Measurements from ENCODE around the gene BHLHE23. TPM values are rescaled to one million over a fixed set of nuclear protein-coding genes. Genes with fewer than 3 reads are reported as not detected.

Gene BHLHE23
- total RNA-seq, 1 experiment from 2014 or later: not detected

DNA sequence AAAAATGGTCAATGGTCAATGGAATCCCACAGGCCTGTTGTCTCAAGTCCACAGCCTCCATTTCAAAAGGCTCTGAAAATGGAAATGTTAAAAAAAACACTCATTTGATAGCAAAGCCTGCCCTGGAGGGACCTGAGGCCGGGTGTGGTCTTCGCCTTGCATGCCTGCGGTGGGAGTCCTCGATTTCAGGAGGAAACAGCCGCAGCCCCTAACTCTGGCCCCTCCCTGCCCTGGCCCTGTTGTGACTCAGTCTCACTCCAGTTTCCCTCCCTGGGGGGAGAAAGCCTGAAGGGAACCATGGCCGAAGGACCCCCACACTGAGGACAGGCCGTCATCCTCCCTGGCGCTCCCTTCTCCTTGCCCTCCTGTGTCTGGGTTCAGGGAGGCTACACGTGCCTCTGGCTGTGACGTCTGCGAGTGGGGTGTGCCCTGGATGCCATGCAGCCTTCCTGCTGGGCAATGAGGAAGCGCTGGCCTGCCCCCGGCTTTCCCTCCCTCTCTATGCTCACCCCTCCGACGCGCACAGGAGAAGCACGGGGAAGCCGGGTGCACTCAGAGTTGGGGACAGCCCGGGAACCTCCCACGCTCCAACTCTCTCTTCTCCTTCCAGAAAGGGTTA, 9.2 kb downstream of the BHLHE23 start:
- Histone ChIP-seq H3K9me3 (ENCODE audit: control insufficient read depth in 1 of 2, insufficient read depth in 1 of 2, low read depth in 1 of 2, low read length in 2 of 2) (no peaks in the 10 kb centered on the region), H3K4me1 (ENCODE audit: control insufficient read depth in 1 of 2, insufficient read depth in 2 of 2, low read length in 2 of 2) (no peaks in the 10 kb centered on the region), H3K36me3 (ENCODE audit: control insufficient read depth in 1 of 2, insufficient read depth in 2 of 2, low read length in 2 of 2) (no peaks in the 10 kb centered on the region), H3K27me3 (ENCODE audit: insufficient read depth, low read length) (no peaks in the 10 kb centered on the region), H3K9ac (ENCODE audit: low read length) (no peak overlapping the region), H2AFZ (ENCODE audit: low read depth, low read length, poor library complexity, severe bottlenecking) (no peak overlapping the region), H3K27ac (ENCODE audit: low read depth, low read length) (no peak overlapping the region), H3K4me3 (replicated peaks in 1 of 2; ENCODE audit: low read depth in 1 of 2, low read length in 2 of 2) (no peak overlapping the region), H4K20me1 (ENCODE audit: insufficient read depth) (no peaks in the 10 kb centered on the region), H3K4me2 (ENCODE audit: low read length) (no peak overlapping the region), H3K79me2 (ENCODE audit: insufficient read depth, low read length) (no peaks in the 10 kb centered on the region), H3K9me2 (ENCODE audit: insufficient read depth) (no peaks in the 10 kb centered on the region)
- no TSS peak for BruUV-seq (replicated peaks)
- ChIA-PET POLR2A (no interaction called here), CTCF (no interaction called here), RAD21 (ENCODE audit: low non-redundant PET in 1 of 2, low total read pairs in 2 of 2, uncharacterized antibody in 2 of 2, unreplicated experiment in 2 of 2) (no interaction called here)
- no peak for TF ChIP-seq MAX (IDR thresholded peaks at IDR 0.05)
- TF ChIP-seq, protein P1, sequence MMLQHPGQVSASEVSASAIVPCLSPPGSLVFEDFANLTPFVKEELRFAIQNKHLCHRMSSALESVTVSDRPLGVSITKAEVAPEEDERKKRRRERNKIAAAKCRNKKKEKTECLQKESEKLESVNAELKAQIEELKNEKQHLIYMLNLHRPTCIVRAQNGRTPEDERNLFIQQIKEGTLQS (IDR thresholded peaks at IDR 0.05): no peak
- TF ChIP-seq SP1 (IDR thresholded peaks at IDR 0.05; ENCODE audit: low read depth): no peak
- TF ChIP-seq YY1 (IDR thresholded peaks at IDR 0.05; ENCODE audit: extremely low read depth, insufficient replicate concordance, low read depth, low read length): no peak
- TF ChIP-seq RAD21 (IDR thresholded peaks at IDR 0.05; ENCODE audit: low read depth): no peak
- TF ChIP-seq ELF1 (IDR thresholded peaks at IDR 0.05; ENCODE audit: borderline replicate concordance, low read depth): no peak
- no peak for DNase-seq (ENCODE audit: low read depth, low spot score)
- intact Hi-C loops (cut with micrococcal nuclease): no loop called here
- ATAC-seq: no peak

- Histone ChIP-seq H3K9me2 (ENCODE audit: insufficient read depth) (no peaks in the 10 kb centered on the region), H3K27ac (ENCODE audit: low read depth, low read length) (no peak overlapping the region), H3K4me2 (ENCODE audit: low read length) (no peak overlapping the region), H3K79me2 (ENCODE audit: insufficient read depth, low read length) (no peaks in the 10 kb centered on the region), H4K20me1 (ENCODE audit: insufficient read depth) (no peaks in the 10 kb centered on the region), H3K4me1 (ENCODE audit: control insufficient read depth in 1 of 2, insufficient read depth in 2 of 2, low read length in 2 of 2) (no peaks in the 10 kb centered on the region), H3K4me3 (replicated peaks in 1 of 2; ENCODE audit: low read depth in 1 of 2, low read length in 2 of 2) (no peak overlapping the region), H3K36me3 (ENCODE audit: control insufficient read depth in 1 of 2, insufficient read depth in 2 of 2, low read length in 2 of 2) (no peaks in the 10 kb centered on the region), H3K9ac (ENCODE audit: low read length) (no peak overlapping the region), H3K27me3 (ENCODE audit: insufficient read depth, low read length) (no peaks in the 10 kb centered on the region), H3K9me3 (ENCODE audit: control insufficient read depth in 1 of 2, insufficient read depth in 1 of 2, low read depth in 1 of 2, low read length in 2 of 2) (no peaks in the 10 kb centered on the region), H2AFZ (ENCODE audit: low read depth, low read length, poor library complexity, severe bottlenecking) (no peak overlapping the region)
- RAD21 ChIA-PET (ENCODE audit: low non-redundant PET in 1 of 2, low total read pairs in 2 of 2, uncharacterized antibody in 2 of 2, unreplicated experiment in 2 of 2): no interaction called here
- ATAC-seq (no peak), DNase-seq (ENCODE audit: low read depth, low spot score) (no peak)
- CTCF ChIA-PET: no interaction called here
- POLR2A ChIA-PET: no interaction called here
- no peak for TF ChIP-seq ZBTB33 (IDR thresholded peaks at IDR 0.05; ENCODE audit: extremely low read depth, insufficient replicate concordance, low read length)
- TF ChIP-seq YY1 (IDR thresholded peaks at IDR 0.05; ENCODE audit: extremely low read depth, insufficient replicate concordance, low read depth, low read length): no peak
- no peak for TF ChIP-seq MAX (IDR thresholded peaks at IDR 0.05)
- no peak for TF ChIP-seq EGR1 (IDR thresholded peaks at IDR 0.05; ENCODE audit: low read depth)
- TF ChIP-seq ZFX (IDR thresholded peaks at IDR 0.05): no peak
- TF ChIP-seq EZH2phosphoT487 (IDR thresholded peaks at IDR 0.05; ENCODE audit: borderline replicate concordance): no peak
- no peak for TF ChIP-seq EZH2 (IDR thresholded peaks at IDR 0.05)
- TF ChIP-seq, protein P2, sequence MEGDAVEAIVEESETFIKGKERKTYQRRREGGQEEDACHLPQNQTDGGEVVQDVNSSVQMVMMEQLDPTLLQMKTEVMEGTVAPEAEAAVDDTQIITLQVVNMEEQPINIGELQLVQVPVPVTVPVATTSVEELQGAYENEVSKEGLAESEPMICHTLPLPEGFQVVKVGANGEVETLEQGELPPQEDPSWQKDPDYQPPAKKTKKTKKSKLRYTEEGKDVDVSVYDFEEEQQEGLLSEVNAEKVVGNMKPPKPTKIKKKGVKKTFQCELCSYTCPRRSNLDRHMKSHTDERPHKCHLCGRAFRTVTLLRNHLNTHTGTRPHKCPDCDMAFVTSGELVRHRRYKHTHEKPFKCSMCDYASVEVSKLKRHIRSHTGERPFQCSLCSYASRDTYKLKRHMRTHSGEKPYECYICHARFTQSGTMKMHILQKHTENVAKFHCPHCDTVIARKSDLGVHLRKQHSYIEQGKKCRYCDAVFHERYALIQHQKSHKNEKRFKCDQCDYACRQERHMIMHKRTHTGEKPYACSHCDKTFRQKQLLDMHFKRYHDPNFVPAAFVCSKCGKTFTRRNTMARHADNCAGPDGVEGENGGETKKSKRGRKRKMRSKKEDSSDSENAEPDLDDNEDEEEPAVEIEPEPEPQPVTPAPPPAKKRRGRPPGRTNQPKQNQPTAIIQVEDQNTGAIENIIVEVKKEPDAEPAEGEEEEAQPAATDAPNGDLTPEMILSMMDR (IDR thresholded peaks at IDR 0.05 in 2 of 3, conservative IDR thresholded peaks at IDR 0.05 in 1 of 3; ENCODE audit: borderline replicate concordance in 1 of 3, insufficient read depth in 1 of 3, low read depth in 2 of 3, low read length in 2 of 3): no peak
- intact Hi-C loops (cut with micrococcal nuclease): no loop called here
- BruUV-seq (replicated peaks): no TSS peak
Measured at GRCh38 chr20:62996596-62996982, 10.2 kb downstream of the BHLHE23 start.

All from HCT116 (cell line).